Measurements from ENCODE around the gene CDH16.
A peak's percentile ranks its signal among the peaks of the same experiment; 100 is the strongest.
"Not testable (repeated sequence)": the region's sequence is repeated elsewhere in the genome, so short reads cannot be mapped to it uniquely, and the experiment has no call there.

Gene CDH16

GRCh38 chr16:66908116-66908515 is 10.6 kb downstream of the CDH16 start:
- no peak for DNase-seq

DNA sequence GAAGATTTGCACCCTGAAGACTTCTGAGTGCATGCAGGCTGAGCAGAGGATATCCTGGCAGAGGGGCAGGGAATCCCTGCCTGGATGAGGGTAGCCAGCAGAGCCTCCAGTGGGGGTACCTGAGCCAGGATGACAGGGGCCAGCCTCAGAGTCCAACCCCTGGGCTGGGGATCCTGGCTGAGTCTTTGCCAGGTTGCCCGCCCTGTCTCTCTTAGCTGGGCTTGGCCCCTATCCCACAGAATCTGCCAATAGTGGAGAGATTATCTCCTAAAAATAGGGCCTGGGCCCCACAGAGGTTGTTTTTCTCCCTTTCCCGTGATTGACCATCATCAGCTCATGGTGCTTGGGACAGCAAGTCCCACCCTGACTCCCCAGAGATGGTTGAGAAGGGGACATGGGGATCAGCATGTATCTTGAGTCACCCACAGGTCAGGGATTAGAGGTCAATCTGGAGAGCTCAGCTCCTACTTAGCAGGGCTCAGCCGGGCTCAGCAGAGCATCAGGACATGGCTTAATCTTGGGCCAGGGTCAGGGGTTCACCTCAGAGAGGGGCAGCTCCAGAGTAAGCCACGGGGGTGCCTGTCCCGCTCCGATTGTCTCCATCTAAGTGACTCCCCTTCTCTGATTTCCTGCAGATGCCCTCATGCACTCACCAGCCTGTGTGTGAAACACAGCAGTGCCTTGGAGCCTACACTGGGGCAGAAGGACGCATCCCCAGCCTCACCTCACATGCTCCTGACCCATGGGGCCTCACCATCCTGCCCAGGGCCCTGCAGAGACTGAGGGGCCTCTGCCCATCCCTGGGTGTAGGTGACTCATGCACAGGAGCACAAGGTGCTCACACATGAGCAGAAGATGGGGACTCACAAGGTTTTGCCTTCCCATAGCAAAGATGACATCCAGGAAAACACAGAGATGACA is 11.5 kb downstream of the CDH16 start:
- DNase-seq: no peak

GRCh38 chr16:66905633-66906539 is 12.8 kb downstream of the CDH16 start:
- no peak for DNase-seq

DNA sequence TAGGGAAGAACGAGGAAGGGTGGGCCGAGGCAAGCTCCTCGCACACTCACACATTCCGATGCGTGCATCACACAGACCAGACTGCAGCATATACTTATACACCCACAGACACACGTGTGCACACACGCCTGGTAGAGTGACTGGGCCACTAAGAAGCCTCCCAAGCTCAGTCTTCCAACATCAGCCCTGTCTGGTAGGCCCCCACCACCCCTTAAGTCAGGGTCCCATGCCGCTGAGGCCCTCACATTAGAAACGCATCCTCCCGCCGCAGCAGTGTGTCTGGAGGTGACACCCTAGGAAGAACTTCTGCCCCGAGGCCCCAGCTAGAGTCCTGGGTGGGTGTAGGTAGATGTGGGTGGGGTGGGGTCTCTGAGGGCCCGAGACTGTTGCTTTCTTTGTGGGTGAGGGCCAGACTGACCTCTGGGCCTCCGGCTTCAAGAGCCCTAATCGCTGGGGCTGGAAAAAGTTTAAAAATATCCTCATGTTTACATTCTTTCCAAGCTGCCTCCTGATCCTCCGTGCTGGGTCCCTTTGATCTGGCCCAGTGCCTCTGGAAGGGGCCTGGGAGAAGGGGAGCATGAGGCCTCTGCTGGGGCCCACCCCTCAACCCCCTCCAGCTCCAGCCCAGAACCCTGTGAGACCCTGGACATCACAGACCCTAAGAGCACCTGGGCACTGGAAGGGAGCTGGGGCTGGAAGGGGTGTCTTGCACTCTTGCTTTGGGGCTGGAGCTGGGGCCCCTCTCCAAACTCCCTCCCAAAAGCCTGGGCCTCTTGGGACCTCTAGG is 13.6 kb downstream of the CDH16 start:
- DNase-seq: no peak

- DNase-seq: no peak
Observed at GRCh38 chr16:66904428-66904845, 14.2 kb downstream of the CDH16 start.

- no peak for DNase-seq
Observed at GRCh38 chr16:66903544-66904427, 14.9 kb downstream of the CDH16 start.

DNA sequence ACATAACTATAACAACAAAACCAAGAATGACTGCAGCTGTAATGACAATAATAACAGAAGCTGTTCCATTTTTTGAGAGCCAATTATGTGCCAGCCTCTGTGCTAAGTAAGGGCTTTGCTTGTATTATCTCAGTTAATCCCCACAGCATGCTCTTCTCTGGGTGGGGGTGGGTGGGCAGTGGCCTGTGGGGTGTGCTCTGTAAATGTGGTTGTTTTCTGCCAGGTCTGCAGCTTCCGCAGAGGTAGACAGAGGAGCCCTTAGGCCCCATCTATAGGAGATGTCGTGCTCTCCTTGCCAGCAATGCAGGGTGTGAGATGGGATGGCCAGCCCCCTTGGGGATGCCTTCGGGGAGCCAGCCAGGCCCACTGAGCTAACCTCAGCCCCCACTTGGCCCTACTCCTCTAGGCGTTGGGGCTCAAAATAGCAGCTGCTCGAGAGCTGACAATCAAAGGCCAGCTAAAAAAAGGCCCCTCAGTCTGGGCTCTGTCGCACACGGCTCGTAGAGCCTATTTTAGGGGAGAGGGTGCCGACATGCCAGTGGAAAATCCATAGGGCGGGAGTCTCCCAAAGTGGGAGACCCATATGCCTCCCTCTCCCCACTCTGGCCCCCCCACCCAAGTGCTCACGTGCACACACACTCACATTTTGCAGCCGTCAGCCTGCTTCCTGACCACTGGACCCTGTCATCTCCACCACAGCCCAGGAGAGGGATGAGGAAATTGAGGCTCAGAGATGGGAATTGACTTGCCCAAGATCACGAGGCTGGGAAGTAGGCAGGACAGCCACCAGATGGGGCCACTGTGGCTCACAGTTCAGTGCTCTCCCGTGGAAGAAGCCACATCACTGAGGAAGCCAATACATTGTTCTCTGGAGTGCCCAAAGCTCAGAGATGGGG is 15.8 kb downstream of the CDH16 start:
- no peak for DNase-seq

DNA sequence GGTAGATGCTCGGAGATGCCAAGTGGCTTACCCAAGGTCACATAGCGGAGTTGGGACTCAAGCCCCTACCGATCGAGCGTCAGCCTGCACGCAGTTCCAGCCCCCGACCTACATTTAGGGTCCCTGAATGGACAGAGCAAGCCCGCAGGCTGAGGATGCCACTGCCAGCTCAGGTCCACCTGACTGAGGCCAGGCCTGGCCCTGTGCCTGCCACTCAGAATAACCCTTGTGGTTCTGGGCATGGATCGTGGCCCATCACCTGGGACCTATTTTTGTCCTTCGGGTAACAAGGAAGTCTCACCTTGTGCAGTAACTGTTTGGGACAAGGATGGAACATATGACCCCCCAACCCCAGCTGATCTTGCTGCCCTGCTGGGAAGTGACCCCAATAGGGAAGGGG is 17.1 kb downstream of the CDH16 start:
- no peak for DNase-seq

DNA sequence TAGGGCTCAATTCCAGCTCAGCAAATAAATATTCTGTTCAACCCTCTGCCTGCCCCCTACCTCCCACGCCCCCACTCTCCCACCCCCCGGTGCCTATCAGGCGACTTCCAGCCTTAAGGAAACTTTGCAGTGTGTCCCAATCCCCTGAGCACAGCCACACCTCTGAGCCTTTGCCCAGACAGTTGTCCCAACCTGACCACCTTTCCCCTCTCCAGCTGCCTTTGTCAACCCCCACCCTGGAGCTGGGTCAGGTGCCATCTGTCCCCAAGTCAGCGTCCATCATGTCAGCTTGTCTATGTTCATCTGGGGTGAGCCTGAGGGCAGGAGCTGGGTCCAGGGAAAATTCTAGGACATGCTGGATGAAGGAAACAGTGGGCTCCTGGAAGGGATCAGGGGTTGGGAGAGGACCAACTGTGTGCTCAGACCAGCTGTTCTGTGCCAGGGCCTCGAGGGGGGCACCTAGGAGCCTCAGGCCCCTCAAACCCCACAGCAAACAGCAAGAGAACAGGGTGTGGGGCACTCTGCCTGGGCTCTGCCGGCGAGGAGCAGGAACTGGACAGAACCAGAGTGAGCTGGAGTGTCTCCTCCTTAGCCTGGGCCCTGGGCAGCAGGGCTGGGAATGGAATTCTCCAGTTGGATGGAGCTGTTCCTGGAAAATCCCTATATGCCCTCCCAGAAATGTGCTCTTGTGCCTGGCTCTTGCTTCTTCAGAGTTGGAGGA is 17.8 kb downstream of the CDH16 start:
- no peak for DNase-seq

DNA sequence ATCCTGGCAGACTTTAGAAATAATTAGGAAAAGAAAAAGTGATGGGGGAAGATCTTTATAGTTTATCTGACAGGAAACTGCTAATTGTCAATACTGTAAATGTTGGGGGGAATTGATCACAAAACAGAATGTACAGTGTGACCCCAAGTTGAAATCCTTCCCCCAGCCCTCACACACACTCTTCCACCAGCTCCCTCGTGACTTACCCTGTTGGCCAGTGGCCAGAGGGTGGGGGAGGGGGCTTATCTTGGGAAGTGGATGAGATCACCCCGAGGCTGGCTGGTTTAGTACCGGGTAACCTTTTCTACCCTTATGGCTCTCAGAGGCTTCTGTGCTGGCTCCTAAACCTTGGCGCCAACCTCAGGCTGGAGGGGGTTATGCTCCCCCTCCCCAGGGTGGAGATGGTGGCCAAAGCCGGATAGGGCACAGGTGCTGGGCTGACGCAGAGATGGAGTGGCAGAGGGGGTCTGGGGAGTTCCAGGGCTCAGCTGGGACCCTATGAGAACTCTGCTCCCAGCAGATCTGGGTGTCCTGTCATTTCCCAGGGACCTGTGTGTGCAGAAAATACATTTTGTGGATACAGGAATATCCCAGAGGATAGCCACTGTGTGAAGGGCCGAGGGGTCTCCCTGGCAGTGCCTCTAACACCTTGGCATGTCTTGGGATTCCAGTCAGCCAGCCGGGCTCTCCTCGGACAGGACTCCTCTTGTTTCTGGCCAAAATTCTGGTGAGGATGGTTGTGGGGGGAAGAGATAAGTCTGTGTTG is 18.6 kb downstream of the CDH16 start:
- DNase-seq: no peak

DNA sequence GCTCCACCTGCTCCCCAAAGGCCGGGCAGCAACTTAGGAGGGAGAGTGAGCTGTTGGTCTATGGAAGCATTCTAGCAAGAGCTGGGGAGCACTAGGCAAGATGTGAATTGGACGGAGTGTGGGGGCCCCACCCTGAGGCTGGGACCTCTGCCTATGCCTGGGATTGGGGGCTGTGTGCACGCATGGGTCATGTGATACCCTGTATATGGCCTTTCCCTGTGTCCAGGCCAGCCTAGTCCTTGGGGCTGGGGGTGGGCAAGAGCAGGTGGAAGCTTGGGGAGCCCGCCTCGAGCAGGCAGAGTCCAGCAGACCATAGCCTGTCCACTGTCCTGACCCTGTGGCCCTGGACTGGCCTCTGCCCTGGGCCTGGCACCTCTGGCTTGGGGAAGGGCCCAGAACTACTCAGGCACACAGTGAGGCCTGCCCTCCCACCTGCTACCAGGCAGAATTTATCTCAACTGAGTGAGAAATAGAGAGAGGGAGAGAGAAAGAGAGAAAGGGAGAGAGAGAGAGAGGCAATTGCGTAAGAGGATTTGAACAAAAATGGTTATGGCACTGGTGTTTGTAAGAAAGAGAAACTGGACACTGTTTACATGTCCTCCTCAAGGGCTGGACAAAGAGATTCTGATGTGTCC is 19.3 kb downstream of the CDH16 start:
- no peak for DNase-seq

- DNase-seq: no peak
Observed at GRCh38 chr16:66898933-66899309, 19.8 kb downstream of the CDH16 start.

DNA sequence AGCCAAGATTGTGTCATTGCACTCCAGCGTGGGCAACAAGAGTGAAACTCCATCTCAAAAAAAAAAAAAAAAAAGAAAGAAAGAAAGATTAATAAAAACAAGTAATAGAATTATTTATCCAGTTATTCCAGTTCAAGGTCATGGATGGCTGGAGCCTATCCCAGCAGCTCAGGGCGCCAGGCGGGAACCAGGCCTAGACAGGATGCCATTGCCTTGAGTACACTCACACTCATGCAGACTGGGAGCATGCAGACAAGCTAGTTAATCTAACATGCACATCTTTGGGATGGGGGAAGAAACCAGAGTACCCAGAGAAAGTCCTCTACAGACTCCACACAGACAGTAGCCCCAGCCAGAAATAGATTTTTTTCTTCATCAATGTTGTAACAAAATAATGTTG is 20.5 kb downstream of the CDH16 start:
- DNase-seq: no peak

GRCh38 chr16:66896682-66897081 is 22.0 kb downstream of the CDH16 start:
- DNase-seq: not testable (repeated sequence)

DNA sequence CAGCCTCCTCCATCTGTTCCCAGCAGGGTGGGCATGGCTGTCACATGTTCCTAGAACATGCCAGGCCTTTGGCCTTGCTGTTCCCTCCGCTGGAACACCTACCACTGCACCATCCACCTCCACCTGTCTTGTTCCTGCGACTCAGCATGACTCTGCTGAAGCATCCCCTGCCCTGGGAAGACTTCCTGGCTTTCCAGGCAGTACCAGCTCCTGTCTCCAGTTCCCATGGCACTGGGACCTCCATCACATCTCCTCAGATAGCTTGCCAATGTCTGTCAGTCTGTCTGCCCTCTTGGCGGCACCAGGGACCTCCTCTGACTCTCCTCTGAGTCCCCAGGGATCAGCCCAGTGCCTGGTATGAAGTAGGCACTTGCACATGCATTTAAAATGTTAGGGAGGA is 22.7 kb downstream of the CDH16 start:
- DNase-seq: no peak

DNA sequence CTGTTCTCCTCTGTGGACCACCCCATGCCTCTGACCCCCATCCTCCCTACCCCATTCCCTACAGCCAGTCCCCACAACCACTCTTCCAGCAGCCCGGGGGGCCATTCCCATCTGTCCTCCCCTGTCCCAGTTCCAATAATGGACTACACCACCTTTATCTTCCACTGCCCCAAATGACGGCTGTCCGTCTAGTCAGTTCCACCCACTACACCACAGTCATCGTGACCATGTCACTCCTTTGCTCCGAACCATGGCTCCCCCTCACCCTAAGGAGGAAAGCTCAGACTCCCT is 23.1 kb downstream of the CDH16 start:
- no peak for DNase-seq

GRCh38 chr16:66894948-66895688 is 23.6 kb downstream of the CDH16 start:
- peak; percentile 60 for DNase-seq

- no peak for DNase-seq
Observed at GRCh38 chr16:66894055-66894454, 24.6 kb downstream of the CDH16 start.

Data from NCI-H1694 (cell line).